DND-41 (cell line): ENCODE measurements around the gene TGM5.

ENCODE experiments used
- ATAC-seq: fragments of 200-7000 bp; cut with Tn5 transposase; 3 replicates; pipeline ENCODE4 v1.9.1; 2021; ENCODE audit warnings: low read depth; ENCODE audit not compliant: insufficient read depth
- DNase-seq: peaks from one replicate; pipeline ENCODE4 v3.0.0-alpha.2; 2020
- H2AFZ ChIP-seq: 2 replicates; pipeline ENCODE4 v1.6.0; 2012; ENCODE audit warnings: low read depth, low read length
- H3K27ac ChIP-seq: 2 replicates; pipeline ENCODE4 v1.5.1; 2012; ENCODE audit warnings: low read length, inconsistent platforms
- H3K27me3 ChIP-seq: fragments of 200-600 bp; sonication (generic); 2 replicates; pipeline ENCODE4 v1.6.0; 2012; ENCODE audit warnings: low read length, mild to moderate bottlenecking, inconsistent platforms; ENCODE audit not compliant: insufficient read depth, poor library complexity
- H3K36me3 ChIP-seq: 2 replicates; pipeline ENCODE4 v1.5.1; 2012; ENCODE audit warnings: low read length, inconsistent platforms; ENCODE audit not compliant: insufficient read depth
- H3K4me1 ChIP-seq: 2 replicates; pipeline ENCODE4 v1.5.1; 2012; ENCODE audit warnings: mild to moderate bottlenecking, low read length; ENCODE audit not compliant: insufficient read depth
- H3K4me2 ChIP-seq: 2 replicates; pipeline ENCODE4 v1.6.0; 2012; ENCODE audit warnings: mild to moderate bottlenecking, moderate library complexity, low read length, inconsistent platforms; ENCODE audit not compliant: insufficient read depth
- H3K4me3 ChIP-seq, 2 experiments: fragments of 200-600 bp in 1 of 2; shearing (Covaris generic) in 1 of 2; 2 replicates each; pipeline ENCODE4 v1.5.1; 2012 to 2016; ENCODE audit warnings: inconsistent platforms in 2 of 2, low read length in 2 of 2, mild to moderate bottlenecking in 2 of 2, low read depth in 1 of 2, moderate library complexity in 1 of 2
- H3K79me2 ChIP-seq: 2 replicates; pipeline ENCODE4 v1.6.0; 2012; ENCODE audit warnings: low read length, inconsistent platforms; ENCODE audit not compliant: insufficient read depth
- H3K9ac ChIP-seq: 2 replicates; pipeline ENCODE4 v1.6.0; 2012; ENCODE audit warnings: low read depth, mild to moderate bottlenecking, inconsistent platforms, low read length, moderate library complexity
- H3K9me3 ChIP-seq: 2 replicates; pipeline ENCODE4 v1.5.1; 2012; ENCODE audit warnings: low read length, moderate library complexity, mild to moderate bottlenecking, inconsistent platforms; ENCODE audit not compliant: insufficient read depth, severe bottlenecking
- H4K20me1 ChIP-seq: 2 replicates; pipeline ENCODE4 v1.6.0; 2012; ENCODE audit warnings: low read length; ENCODE audit not compliant: insufficient read depth
- EZH2 ChIP-seq: IDR thresholded peaks from 3 replicates; pipeline ENCODE4 v1.6.1; 2012; ENCODE audit warnings: borderline replicate concordance, low read depth, mild to moderate bottlenecking, moderate library complexity, low read length, inconsistent platforms; ENCODE audit not compliant: severe bottlenecking
- TF ChIP-seq, protein P1 (sequence below): IDR thresholded peaks from 2 replicates; pipeline ENCODE4 v1.5.1; 2012; ENCODE audit warnings: borderline replicate concordance, low read length, moderate library complexity, mild to moderate bottlenecking; ENCODE audit not compliant: poor library complexity, severe bottlenecking; ENCODE audit errors: extremely low read depth

The TGM5 gene

DNA sequence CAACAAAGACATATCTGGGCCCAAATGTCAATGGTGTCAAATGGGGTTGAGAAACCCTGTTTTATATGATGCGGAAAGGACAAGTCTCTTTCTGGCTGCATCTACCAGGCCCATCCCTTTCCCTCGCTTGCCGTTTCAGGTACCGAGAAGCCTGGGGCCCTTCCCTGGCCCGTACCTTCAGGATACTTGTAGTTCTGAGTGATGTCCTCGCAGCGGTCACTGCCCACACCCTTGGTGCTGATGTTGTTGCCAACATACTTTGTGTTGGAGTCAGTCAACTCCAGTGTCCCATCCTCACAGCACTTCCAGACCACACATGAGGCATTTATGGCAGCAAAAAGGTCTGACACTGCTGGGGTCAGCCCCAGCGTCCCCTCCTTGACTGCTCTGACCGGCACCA lies 59.7 kb downstream of the TGM5 start:
- Histone ChIP-seq H3K27ac (no peak overlapping the region), H3K4me1 (no peaks in the 10 kb centered on the region), H3K9me3 (no peaks in the 10 kb centered on the region), H3K36me3 (no peaks in the 10 kb centered on the region), H3K79me2 (no peaks in the 10 kb centered on the region), H3K27me3 (peaks cover 11% of the 10 kb centered on the region), H2AFZ (no peak overlapping the region), H3K9ac (no peak overlapping the region), H3K4me2 (no peak overlapping the region), H3K4me3 (no peak overlapping the region), H4K20me1 (no peaks in the 10 kb centered on the region)
- ATAC-seq (no peak), DNase-seq (no peak)
- TF ChIP-seq, protein P1, sequence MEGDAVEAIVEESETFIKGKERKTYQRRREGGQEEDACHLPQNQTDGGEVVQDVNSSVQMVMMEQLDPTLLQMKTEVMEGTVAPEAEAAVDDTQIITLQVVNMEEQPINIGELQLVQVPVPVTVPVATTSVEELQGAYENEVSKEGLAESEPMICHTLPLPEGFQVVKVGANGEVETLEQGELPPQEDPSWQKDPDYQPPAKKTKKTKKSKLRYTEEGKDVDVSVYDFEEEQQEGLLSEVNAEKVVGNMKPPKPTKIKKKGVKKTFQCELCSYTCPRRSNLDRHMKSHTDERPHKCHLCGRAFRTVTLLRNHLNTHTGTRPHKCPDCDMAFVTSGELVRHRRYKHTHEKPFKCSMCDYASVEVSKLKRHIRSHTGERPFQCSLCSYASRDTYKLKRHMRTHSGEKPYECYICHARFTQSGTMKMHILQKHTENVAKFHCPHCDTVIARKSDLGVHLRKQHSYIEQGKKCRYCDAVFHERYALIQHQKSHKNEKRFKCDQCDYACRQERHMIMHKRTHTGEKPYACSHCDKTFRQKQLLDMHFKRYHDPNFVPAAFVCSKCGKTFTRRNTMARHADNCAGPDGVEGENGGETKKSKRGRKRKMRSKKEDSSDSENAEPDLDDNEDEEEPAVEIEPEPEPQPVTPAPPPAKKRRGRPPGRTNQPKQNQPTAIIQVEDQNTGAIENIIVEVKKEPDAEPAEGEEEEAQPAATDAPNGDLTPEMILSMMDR = no peak
- TF ChIP-seq EZH2 = no peak

DNA sequence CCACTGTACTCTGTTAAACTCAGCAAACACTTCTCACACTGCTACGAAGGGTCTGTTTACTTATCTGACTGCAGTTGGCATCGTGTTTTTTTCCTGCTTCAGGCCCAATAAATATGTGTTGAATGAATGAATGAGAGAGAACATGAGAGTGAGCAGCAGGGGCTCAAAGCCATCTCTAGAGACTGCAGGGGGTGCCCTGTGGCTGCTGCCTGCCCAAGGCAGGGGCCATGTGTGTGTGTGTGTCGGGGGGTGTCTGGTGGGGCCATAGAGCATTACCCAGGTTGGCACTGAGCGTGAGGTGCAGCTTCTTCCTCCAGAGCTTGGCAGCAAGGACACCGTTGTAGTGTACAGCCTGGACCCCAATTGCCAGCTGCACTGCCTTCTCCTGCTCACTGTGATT lies 60.7 kb downstream of the TGM5 start:
- H2AFZ ChIP-seq = no peak overlapping the region
- ATAC-seq (no peak), DNase-seq (no peak)
- H3K27ac ChIP-seq = no peak overlapping the region
- no peaks in the 10 kb centered on the region for H4K20me1 ChIP-seq
- H3K4me2 ChIP-seq = no peak overlapping the region
- H3K27me3 ChIP-seq = peaks cover 11% of the 10 kb centered on the region
- no peaks in the 10 kb centered on the region for H3K79me2 ChIP-seq
- H3K4me3 ChIP-seq = no peak overlapping the region
- H3K4me1 ChIP-seq = no peaks in the 10 kb centered on the region
- H3K36me3 ChIP-seq = no peaks in the 10 kb centered on the region
- TF ChIP-seq EZH2 = no peak
- TF ChIP-seq, protein P1 = no peak
- H3K9me3 ChIP-seq = no peaks in the 10 kb centered on the region
- H3K9ac ChIP-seq = no peak overlapping the region

DNA sequence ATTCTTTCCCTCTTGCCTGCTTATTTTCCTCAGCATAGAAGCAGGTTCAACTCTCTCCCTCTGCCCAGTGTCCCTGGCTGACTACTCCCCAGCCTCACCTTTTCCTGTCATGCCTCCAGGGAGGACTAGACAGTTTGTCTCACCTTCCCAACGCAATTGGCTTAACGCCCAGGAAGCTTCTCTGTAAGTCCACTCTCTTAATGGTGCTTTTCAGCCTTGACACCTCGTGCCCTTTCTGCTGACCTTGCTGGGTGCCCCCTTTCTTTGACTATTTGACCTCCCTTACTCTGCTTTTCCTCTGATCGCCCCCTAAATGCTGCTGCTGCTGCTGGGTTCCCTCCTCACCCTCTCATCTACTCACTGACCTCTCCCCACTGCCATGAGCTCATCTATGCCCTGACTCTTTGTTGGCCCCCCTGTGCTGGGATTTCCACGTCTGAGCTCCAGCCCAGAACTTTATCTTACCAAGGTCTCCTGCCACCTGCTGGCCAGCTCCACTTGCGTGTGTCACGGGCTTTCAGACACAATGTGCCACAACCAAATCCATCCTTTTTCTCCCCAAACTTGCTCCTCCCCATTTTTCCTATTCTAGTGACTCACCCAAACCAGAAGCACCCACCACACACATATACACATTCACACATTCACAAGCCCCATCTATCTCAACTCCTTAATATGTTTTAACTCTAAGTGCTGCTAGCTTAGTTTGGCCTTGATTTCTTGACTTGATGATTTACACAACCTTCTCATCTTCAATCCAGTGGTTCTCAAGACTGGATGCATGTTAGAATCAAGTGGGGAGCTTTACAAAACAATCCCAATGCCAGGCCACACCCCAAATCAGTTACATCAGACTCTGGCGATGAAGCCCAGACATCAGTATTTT lies 62.5 kb downstream of the TGM5 start:
- Histone ChIP-seq H3K36me3 (no peaks in the 10 kb centered on the region), H2AFZ (no peak overlapping the region), H3K4me1 (no peaks in the 10 kb centered on the region), H3K27me3 (peaks cover 11% of the 10 kb centered on the region), H3K9me3 (no peaks in the 10 kb centered on the region), H3K4me3 (no peak overlapping the region), H3K79me2 (no peaks in the 10 kb centered on the region), H3K27ac (no peak overlapping the region), H3K9ac (no peak overlapping the region), H3K4me2 (no peak overlapping the region), H4K20me1 (no peaks in the 10 kb centered on the region)
- DNase-seq (peak; percentile 49), ATAC-seq (peak; percentile 80)
- TF ChIP-seq, protein P1 = peak; percentile 74
- no peak for TF ChIP-seq EZH2
